HFFc6 (cell line): Measurements from ENCODE around the gene ARHGEF17. TPM values are rescaled to one million over a fixed set of nuclear protein-coding genes. Genes with fewer than 3 reads are reported as not detected.

Experiments used
- DNase-seq: peaks from one replicate; pipeline ENCODE4 v3.0.0-alpha.2; 2018
- H3K27ac Mint-ChIP-seq: 2 replicates; pipeline ENCODE4 v1.8.0; 2020; ENCODE audit warnings: mild to moderate bottlenecking, mixed read lengths
- H3K27me3 Mint-ChIP-seq: 2 replicates; pipeline ENCODE4 v1.8.0; 2021; ENCODE audit warnings: mild to moderate bottlenecking, moderate library complexity, mixed read lengths; ENCODE audit not compliant: insufficient read depth
- H3K36me3 Mint-ChIP-seq: 2 replicates; pipeline ENCODE4 v1.8.0; 2021; ENCODE audit warnings: low read depth, mixed read lengths
- H3K4me1 Mint-ChIP-seq: 2 replicates; pipeline ENCODE4 v1.8.0; 2020; ENCODE audit warnings: low read depth, mixed read lengths
- H3K4me3 Mint-ChIP-seq: 2 replicates; pipeline ENCODE4 v1.8.0; 2020; ENCODE audit warnings: mild to moderate bottlenecking, moderate library complexity, mixed read lengths
- H3K9me3 Mint-ChIP-seq: 2 replicates; pipeline ENCODE4 v1.8.0; 2020; ENCODE audit warnings: mild to moderate bottlenecking, mixed read lengths
- CTCF ChIP-seq: fragments of 200-600 bp; sonication (generic); IDR thresholded peaks from 2 replicates; pipeline ENCODE4 v1.5.0; 2021; ENCODE audit warnings: antibody characterized with exemption, mild to moderate bottlenecking
- total RNA-seq, 6 experiments: library from RNA; stranded (reverse); fragmentation: NEBNext Ultra II Directional; extraction: Animal tissue kit (Norgen Biotek cat#: 25700); gene quantifications; 2 replicates in 1 of 6; 3 replicates in 5 of 6; pipeline ENCODE4 v1.2.3, GENCODE V29; 2021

ARHGEF17 gene
- total RNA-seq, 6 experiments from 2014 or later = 84.6 to 112 (median 92.1) TPM

GRCh38 chr11:73393011-73393380, 84.9 kb downstream of the ARHGEF17 start:
- H3K9me3 Mint-ChIP-seq = no peaks in the 10 kb centered on the region

GRCh38 chr11:73393479-73394415, 85.7 kb downstream of the ARHGEF17 start:
- Mint-ChIP-seq H3K27ac (peak overlapping the region; percentile 74), H3K9me3 (no peaks in the 10 kb centered on the region), H3K4me1 (peaks cover 18% of the 10 kb centered on the region), H3K4me3 (no peak overlapping the region), H3K27me3 (peaks cover 9% of the 10 kb centered on the region), H3K36me3 (no peaks in the 10 kb centered on the region)
- DNase-seq = peak; percentile 61
- peak; percentile 83 for TF ChIP-seq CTCF

More at GRCh38 chr11:73393011-73393380, 84.9 kb downstream of the ARHGEF17 start:
- no peak overlapping the region for H3K4me3 Mint-ChIP-seq
- no peak for TF ChIP-seq CTCF
- DNase-seq = no peak
- H3K4me1 Mint-ChIP-seq = peaks cover 24% of the 10 kb centered on the region
- H3K27me3 Mint-ChIP-seq = peaks cover 9% of the 10 kb centered on the region
- no peaks in the 10 kb centered on the region for H3K36me3 Mint-ChIP-seq
- H3K27ac Mint-ChIP-seq = peak overlapping the region; percentile 74

- Mint-ChIP-seq H3K36me3 (no peaks in the 10 kb centered on the region), H3K27me3 (peaks cover 11% of the 10 kb centered on the region), H3K4me1 (peaks cover 20% of the 10 kb centered on the region), H3K9me3 (no peaks in the 10 kb centered on the region), H3K4me3 (no peak overlapping the region), H3K27ac (no peak overlapping the region; the same call in 1 of the 2 replicates)
- no peak for DNase-seq
- TF ChIP-seq CTCF = no peak
These were observed 86.6 kb downstream of the ARHGEF17 start for GRCh38 chr11:73394416-73395296.

- Mint-ChIP-seq H3K9me3 (no peaks in the 10 kb centered on the region), H3K27me3 (peaks cover 11% of the 10 kb centered on the region), H3K4me1 (peaks cover 22% of the 10 kb centered on the region), H3K4me3 (no peak overlapping the region), H3K27ac (no peak overlapping the region), H3K36me3 (no peaks in the 10 kb centered on the region)
- no peak for DNase-seq
- TF ChIP-seq CTCF = no peak
These were observed 87.5 kb downstream of the ARHGEF17 start for GRCh38 chr11:73395297-73396208.
